ENCODE measurements around the gene RHOH.

Gene RHOH

DNA sequence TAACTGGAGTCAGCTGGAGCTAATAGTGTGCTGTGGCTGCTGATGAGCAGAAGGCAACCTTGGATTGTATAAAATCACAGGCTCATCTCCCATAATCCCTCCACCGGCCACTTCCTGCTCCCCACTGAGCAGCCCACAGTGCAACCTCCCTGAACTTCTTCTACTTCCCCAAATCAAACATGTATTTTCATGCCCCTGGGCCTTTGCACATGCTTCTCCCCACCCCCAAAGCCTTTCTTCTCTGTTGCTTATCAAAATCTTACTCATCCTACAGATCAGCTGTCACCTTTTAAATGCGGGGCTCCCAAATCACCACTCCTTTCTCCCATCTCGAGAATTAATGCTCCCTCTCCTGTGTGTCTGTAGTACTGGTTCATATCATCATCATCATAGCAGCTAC is 35.8 kb downstream of the RHOH start:
- ChIA-PET CTCF (interaction anchor here (0.6 to 0.7 kb wide), 2 partner anchors 11 to 46 kb away, joined by 3 to 5 read pairs; no protein-coding TSS in a partner anchor), POLR2A (no interaction called here)
- no peak overlapping the region for H3K4me3 ChIP-seq (ENCODE audit: low read depth, low read length)
- H3K27ac ChIP-seq (ENCODE audit: extremely low read depth, low read depth, low read length) = no peak overlapping the region
- H3K9me3 ChIP-seq (ENCODE audit: control insufficient read depth, insufficient read depth, low read depth, low read length) = no peaks in the 10 kb centered on the region
- TF ChIP-seq ZNF623 (tag by site-specific recombination; IDR thresholded peaks at IDR 0.05) (peak; percentile 90), ZNF707 (tag by site-specific recombination; IDR thresholded peaks at IDR 0.05) (no peak)
- H3K4me1 ChIP-seq (ENCODE audit: control insufficient read depth, insufficient read depth, low read length) = no peaks in the 10 kb centered on the region
- H3K36me3 ChIP-seq (ENCODE audit: control insufficient read depth in 2 of 2, insufficient read depth in 1 of 2, low read length in 2 of 2) = no peaks in the 10 kb centered on the region

DNA sequence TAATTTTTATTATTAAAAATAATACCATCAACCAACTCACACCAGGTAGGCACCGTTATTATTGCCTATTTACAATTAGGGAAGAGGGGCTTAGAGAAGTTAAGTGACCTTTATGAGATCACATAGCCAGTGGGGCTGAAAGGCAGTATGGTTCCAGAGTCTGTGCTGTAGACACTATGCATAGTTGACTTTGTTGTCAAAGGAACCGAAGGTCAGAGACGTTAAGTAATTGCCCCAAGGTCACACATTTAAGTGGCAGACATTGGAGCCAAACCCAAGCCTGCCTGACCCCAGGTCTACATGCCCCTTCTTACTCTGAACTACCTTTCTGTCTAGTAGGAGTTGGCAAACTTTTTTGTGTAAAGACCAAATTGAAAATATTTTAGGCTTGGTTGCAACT is 36.4 kb downstream of the RHOH start:
- ChIA-PET POLR2A (no interaction called here), CTCF (no interaction called here)
- H3K4me1 ChIP-seq (ENCODE audit: control insufficient read depth, insufficient read depth, low read length) = no peaks in the 10 kb centered on the region
- TF ChIP-seq ZNF398 (tag by site-specific recombination; IDR thresholded peaks at IDR 0.05) = no peak
- TF ChIP-seq ZNF449 (tag by site-specific recombination; IDR thresholded peaks at IDR 0.05) = no peak
- TF ChIP-seq, protein P1, sequence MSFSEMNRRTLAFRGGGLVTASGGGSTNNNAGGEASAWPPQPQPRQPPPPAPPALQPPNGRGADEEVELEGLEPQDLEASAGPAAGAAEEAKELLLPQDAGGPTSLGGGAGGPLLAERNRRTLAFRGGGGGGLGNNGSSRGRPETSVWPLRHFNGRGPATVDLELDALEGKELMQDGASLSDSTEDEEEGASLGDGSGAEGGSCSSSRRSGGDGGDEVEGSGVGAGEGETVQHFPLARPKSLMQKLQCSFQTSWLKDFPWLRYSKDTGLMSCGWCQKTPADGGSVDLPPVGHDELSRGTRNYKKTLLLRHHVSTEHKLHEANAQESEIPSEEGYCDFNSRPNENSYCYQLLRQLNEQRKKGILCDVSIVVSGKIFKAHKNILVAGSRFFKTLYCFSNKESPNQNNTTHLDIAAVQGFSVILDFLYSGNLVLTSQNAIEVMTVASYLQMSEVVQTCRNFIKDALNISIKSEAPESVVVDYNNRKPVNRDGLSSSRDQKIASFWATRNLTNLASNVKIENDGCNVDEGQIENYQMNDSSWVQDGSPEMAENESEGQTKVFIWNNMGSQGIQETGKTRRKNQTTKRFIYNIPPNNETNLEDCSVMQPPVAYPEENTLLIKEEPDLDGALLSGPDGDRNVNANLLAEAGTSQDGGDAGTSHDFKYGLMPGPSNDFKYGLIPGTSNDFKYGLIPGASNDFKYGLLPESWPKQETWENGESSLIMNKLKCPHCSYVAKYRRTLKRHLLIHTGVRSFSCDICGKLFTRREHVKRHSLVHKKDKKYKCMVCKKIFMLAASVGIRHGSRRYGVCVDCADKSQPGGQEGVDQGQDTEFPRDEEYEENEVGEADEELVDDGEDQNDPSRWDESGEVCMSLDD (tag by site-specific recombination; IDR thresholded peaks at IDR 0.05) = no peak
- TF ChIP-seq ZNF311 (tag by site-specific recombination; IDR thresholded peaks at IDR 0.05; ENCODE audit: borderline replicate concordance) = no peak
- TF ChIP-seq, protein P2, sequence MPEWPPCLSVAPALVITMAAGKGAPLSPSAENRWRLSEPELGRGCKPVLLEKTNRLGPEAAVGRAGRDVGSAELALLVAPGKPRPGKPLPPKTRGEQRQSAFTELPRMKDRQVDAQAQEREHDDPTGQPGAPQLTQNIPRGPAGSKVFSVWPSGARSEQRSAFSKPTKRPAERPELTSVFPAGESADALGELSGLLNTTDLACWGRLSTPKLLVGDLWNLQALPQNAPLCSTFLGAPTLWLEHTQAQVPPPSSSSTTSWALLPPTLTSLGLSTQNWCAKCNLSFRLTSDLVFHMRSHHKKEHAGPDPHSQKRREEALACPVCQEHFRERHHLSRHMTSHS (tag by site-specific recombination; IDR thresholded peaks at IDR 0.05) = no peak
- TF ChIP-seq ZBTB8A (tag by site-specific recombination; IDR thresholded peaks at IDR 0.05) = no peak
- no peak for TF ChIP-seq ZSCAN30 (tag by site-specific recombination; IDR thresholded peaks at IDR 0.05)
- TF ChIP-seq ZBTB49 (tag by site-specific recombination; IDR thresholded peaks at IDR 0.05; ENCODE audit: low read depth) = no peak
- no peak for TF ChIP-seq ZNF280C (tag by site-specific recombination; IDR thresholded peaks at IDR 0.05)
- TF ChIP-seq ZFP3 (tag by site-specific recombination; IDR thresholded peaks at IDR 0.05; ENCODE audit: low read depth) = no peak
- no peak for TF ChIP-seq ZNF639 (tag by site-specific recombination; IDR thresholded peaks at IDR 0.05)
- TF ChIP-seq, protein P3, sequence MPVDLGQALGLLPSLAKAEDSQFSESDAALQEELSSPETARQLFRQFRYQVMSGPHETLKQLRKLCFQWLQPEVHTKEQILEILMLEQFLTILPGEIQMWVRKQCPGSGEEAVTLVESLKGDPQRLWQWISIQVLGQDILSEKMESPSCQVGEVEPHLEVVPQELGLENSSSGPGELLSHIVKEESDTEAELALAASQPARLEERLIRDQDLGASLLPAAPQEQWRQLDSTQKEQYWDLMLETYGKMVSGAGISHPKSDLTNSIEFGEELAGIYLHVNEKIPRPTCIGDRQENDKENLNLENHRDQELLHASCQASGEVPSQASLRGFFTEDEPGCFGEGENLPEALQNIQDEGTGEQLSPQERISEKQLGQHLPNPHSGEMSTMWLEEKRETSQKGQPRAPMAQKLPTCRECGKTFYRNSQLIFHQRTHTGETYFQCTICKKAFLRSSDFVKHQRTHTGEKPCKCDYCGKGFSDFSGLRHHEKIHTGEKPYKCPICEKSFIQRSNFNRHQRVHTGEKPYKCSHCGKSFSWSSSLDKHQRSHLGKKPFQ (tag by site-specific recombination; IDR thresholded peaks at IDR 0.05) = no peak

More for the DNA sequence above, 36.4 kb downstream of the RHOH start:
- no peak overlapping the region for H3K4me3 ChIP-seq (ENCODE audit: low read depth, low read length)
- no peaks in the 10 kb centered on the region for H3K9me3 ChIP-seq (ENCODE audit: control insufficient read depth, insufficient read depth, low read depth, low read length)
- no peaks in the 10 kb centered on the region for H3K36me3 ChIP-seq (ENCODE audit: control insufficient read depth in 2 of 2, insufficient read depth in 1 of 2, low read length in 2 of 2)
- no peak overlapping the region for H3K27ac ChIP-seq (ENCODE audit: extremely low read depth, low read depth, low read length)
